Adrenal gland (tissue), 12 donors: ENCODE data around the gene RGS14. TPM values are rescaled to one million over a fixed set of nuclear protein-coding genes. Genes with fewer than 3 reads are reported as not detected.

Experiments
- DNase-seq, 7 donors: peaks; one replicate each; pipeline ENCODE4 v3.0.0-alpha.2; 2019 to 2020
- H3K27ac ChIP-seq, 5 donors: fragments of 200-600 bp; sonication (generic) in 4 of 5; 1 replicate in 3 of 5; 2 replicates in 2 of 5; pipeline versions ENCODE4 v1.5.1 to v1.8.0; 2016 to 2020; ENCODE audit warnings: mild to moderate bottlenecking in 1 of 5
- H3K27me3 ChIP-seq: fragments of 200-600 bp; 2 replicates; pipeline ENCODE4 v1.8.0; 2021
- H3K36me3 ChIP-seq, 2 donors: fragments of 200-600 bp; replicated peaks in 1 of 2; 1 replicate in 1 of 2; 2 replicates in 1 of 2; pipeline versions ENCODE4 v1.5.1 to v1.8.0; 2018 to 2022
- H3K4me1 ChIP-seq, 2 donors: fragments of 200-600 bp; replicated peaks in 1 of 2; 1 replicate in 1 of 2; 2 replicates in 1 of 2; pipeline versions ENCODE4 v1.5.1 to v1.8.0; 2018 to 2021
- H3K4me3 ChIP-seq, 4 donors: fragments of 200-600 bp; sonication (generic) in 3 of 4; one replicate each; pipeline ENCODE4 v1.5.1; 2016 to 2018
- H3K9me3 ChIP-seq, 3 donors: fragments of 200-600 bp; sonication (generic) in 1 of 3; replicated peaks in 1 of 3; 1 replicate in 2 of 3; 2 replicates in 1 of 3; pipeline versions ENCODE4 v1.5.1 to v1.8.0; 2016 to 2021
- CTCF ChIP-seq, 6 experiments: fragments of 450-650 bp in 4 of 6; fragments of 200-600 bp in 2 of 6; sonication (generic) in 1 of 6; IDR thresholded peaks; 1 replicate in 5 of 6; 2 replicates in 1 of 6; pipeline versions ENCODE4 v1.5.1 to v1.8.0; 2016 to 2021; ENCODE audit warnings: antibody characterized with exemption in 6 of 6, mild to moderate bottlenecking in 2 of 6, moderate library complexity in 1 of 6
- POLR2A ChIP-seq, 2 donors: fragments of 450-650 bp; IDR thresholded peaks; one replicate each; pipeline ENCODE4 v1.6.1; 2017; ENCODE audit warnings: antibody characterized with exemption in 2 of 2, mild to moderate bottlenecking in 2 of 2, moderate library complexity in 1 of 2
- WGBS, 4 donors: extraction: QIAGEN DNeasy Blood & Tissue Kit in 2 of 4; methylation state at CpG; one replicate each; pipeline versions ENCODE4 v1.1.5 to v1.1.7; 2013 to 2017; 5-methylcytosine and 5-hydroxymethylcytosine counted together
- intact Hi-C, 2 donors: fragments of 100-400 bp; cut with DNase I; formaldehyde crosslinking; loops; one replicate each; pipeline versions ENCODE4 v1.14.1 to v1.15.0; 2022 to 2023
- polyA plus RNA-seq, 3 donors: library from polyadenylated mRNA; stranded (reverse); fragments of 200-250 nt in 2 of 3; fragments of 350-450 nt in 1 of 3; fragmentation: Illumina TruSeq in 1 of 3; extraction: RNeasy Lipid Tissue Mini Kit (QIAGEN cat#74804) in 1 of 3; gene quantifications; one replicate each; pipeline ENCODE4 v1.2.3, GENCODE V29; 2013 to 2014
- total RNA-seq, 9 donors: library from RNA; depleted of rRNA in 4 of 9; stranded (reverse); fragments of >200 nt in 4 of 9; fragments of 120-200 nt in 1 of 9; fragmentation: NEBNext Ultra II Directional in 1 of 9; extraction: Animal tissue kit (Norgen Biotek cat#: 25700) in 1 of 9; gene quantifications; one replicate each; pipeline versions ENCODE4 v1.1.0 to v1.2.4, GENCODE V29; 2013 to 2023
- donor health status: healthy with polysubstance abuse.
- donor health status: Bipolar disorder and iron deficiency.
- donor health status: DM: yes; HTN: yes; CAD: no.
- donor health status: DM: no; HTN: no; CAD: no.
- donor health status: DM: no; HTN: no; CAD: no.
- donor health status: DM: yes; HTN: yes; CAD: no.

Gene RGS14
- total and polyA plus RNA-seq, 12 donors: 2.3 to 36.3 (median 15.5) TPM

GRCh38 chr5:177349362-177349647 lies 8.4 kb upstream of the RGS14 start:
- peaks cover 17 to 39% of the 10 kb centered on the region in 2 donors for H3K4me1 ChIP-seq

GRCh38 chr5:177349762-177350161 lies 8.0 kb upstream of the RGS14 start:
- 81 to 89% (median 85%) methylated on average over 5 of the region's 5 CpGs for WGBS, 4 donors
- intact Hi-C loops: no loop called here
- H3K27me3 ChIP-seq: no peaks in the 10 kb centered on the region
- no peak overlapping the region for H3K4me3 ChIP-seq
- TF ChIP-seq POLR2A (IDR thresholded peaks at IDR 0.05) (no peak), CTCF (IDR thresholded peaks at IDR 0.05) (no peak)
- H3K36me3 ChIP-seq: peaks cover 0 to 10% of the 10 kb centered on the region in 2 donors
- H3K9me3 ChIP-seq: no peaks in the 10 kb centered on the region
- DNase-seq: no peak
- no peak overlapping the region for H3K27ac ChIP-seq
- peaks cover 17 to 39% of the 10 kb centered on the region in 2 donors for H3K4me1 ChIP-seq

More at GRCh38 chr5:177349362-177349647, 8.4 kb upstream of the RGS14 start:
- Histone ChIP-seq H3K27me3 (no peaks in the 10 kb centered on the region), H3K27ac (no peak overlapping the region), H3K4me3 (no peak overlapping the region), H3K9me3 (no peaks in the 10 kb centered on the region), H3K36me3 (peaks cover 0 to 10% of the 10 kb centered on the region in 2 donors)
- intact Hi-C loops: no loop called here
- no peak for TF ChIP-seq CTCF (IDR thresholded peaks at IDR 0.05)
- no peak for TF ChIP-seq POLR2A (IDR thresholded peaks at IDR 0.05)
- DNase-seq: no peak
- 64 to 71% (median 69%) methylated on average over 3 of the region's 3 CpGs for WGBS, 4 donors

DNA sequence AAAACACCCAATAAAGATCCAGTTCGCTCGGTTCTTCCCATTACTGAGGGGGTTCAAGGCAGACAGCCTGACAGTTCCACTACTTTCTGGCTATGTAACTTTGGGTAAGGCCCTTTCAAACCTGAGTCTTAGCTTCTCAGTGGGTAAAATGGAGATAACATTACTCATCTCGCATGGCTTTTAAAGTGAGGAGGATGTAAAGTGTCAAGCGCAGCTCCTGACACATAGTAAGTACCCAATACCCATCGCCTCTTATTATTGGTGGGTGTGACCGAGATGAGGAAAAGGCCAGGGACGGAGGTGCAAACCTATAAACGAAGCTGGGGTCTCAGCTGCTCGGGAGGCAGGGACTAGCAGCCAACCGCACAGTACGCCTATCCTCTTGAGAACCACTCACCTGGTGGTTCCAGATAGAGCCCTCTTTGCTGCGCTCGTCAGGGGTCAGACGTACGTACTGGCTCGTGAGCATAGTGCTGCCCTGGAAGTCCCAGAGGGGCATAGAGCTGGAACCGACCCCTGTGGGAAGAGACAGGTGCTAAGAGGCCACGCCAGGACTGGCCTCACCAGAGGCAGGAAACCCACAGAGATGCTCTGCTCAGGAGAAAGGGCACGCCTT lies 6.8 kb upstream of the RGS14 start:
- intact Hi-C loops: no loop called here
- Histone ChIP-seq H3K27me3 (no peaks in the 10 kb centered on the region), H3K9me3 (no peaks in the 10 kb centered on the region), H3K4me3 (peak overlapping the region; percentile 50 to 99 (median 83)), H3K27ac (peak overlapping the region in 4 of 5 donors; percentile 80 to 94 (median 88)), H3K36me3 (peaks cover 0 to 10% of the 10 kb centered on the region in 2 donors), H3K4me1 (peaks cover 17 to 39% of the 10 kb centered on the region in 2 donors)
- TF ChIP-seq POLR2A (IDR thresholded peaks at IDR 0.05) (no peak), CTCF (IDR thresholded peaks at IDR 0.05) (no peak)
- WGBS, 4 donors: 10 to 13% (median 12%) methylated on average over 11 to 19 of the region's 19 CpGs
- DNase-seq: no peak

- H3K36me3 ChIP-seq: peaks cover 0 to 10% of the 10 kb centered on the region in 2 donors
- no peaks in the 10 kb centered on the region for H3K9me3 ChIP-seq
- WGBS, 4 donors: 5 to 7% (median 6%) methylated on average over 39 to 55 of the region's 55 CpGs
- H3K27ac ChIP-seq: peak within 1 kb of the TSS; percentile 69 to 94 (median 86)
- H3K27me3 ChIP-seq: no peaks in the 10 kb centered on the region
- peak within 1 kb of the TSS; percentile 50 to 99 (median 83) for H3K4me3 ChIP-seq
- peak; percentile 92 to 98 (median 95) for DNase-seq
- H3K4me1 ChIP-seq: peaks cover 17 to 35% of the 10 kb centered on the region in 2 donors
- intact Hi-C loops: no loop called here
- TF ChIP-seq CTCF (IDR thresholded peaks at IDR 0.05): no peak
- TF ChIP-seq POLR2A (IDR thresholded peaks at IDR 0.05): peak; percentile 35 to 40
These were observed 6.1 kb upstream of the RGS14 start, which contains the start of gene LMAN2 for GRCh38 chr5:177351392-177352329. Gene LMAN2 (minus strand): TSS chr5:177351668. CDS start chr5:177351647, 21 bp downstream.
